Measurements from ENCODE around the gene RAB24.

Gene RAB24

GRCh38 chr5:177339107-177339638 lies 35.7 kb upstream of the RAB24 start:
- no peaks in the 10 kb centered on the region for H3K9me3 ChIP-seq (ENCODE audit: low read length)
- peaks cover 50% of the 10 kb centered on the region for H3K36me3 ChIP-seq (ENCODE audit: insufficient read depth, low read length)
- no peak overlapping the region for H3K4me3 ChIP-seq (ENCODE audit: low read depth in 1 of 2, low read length in 2 of 2)
- no peak overlapping the region for H3K9ac ChIP-seq (ENCODE audit: low read length)
- no peak overlapping the region for H3K27ac ChIP-seq (ENCODE audit: low read depth, low read length)
- H3K27me3 ChIP-seq (ENCODE audit: control insufficient read depth in 1 of 2, insufficient read depth in 2 of 2, low read length in 2 of 2) = no peaks in the 10 kb centered on the region
- no peaks in the 10 kb centered on the region for H3K4me1 ChIP-seq (ENCODE audit: insufficient read depth, low read length)

- no peaks in the 10 kb centered on the region for H3K27me3 ChIP-seq (ENCODE audit: control insufficient read depth in 1 of 2, insufficient read depth in 2 of 2, low read length in 2 of 2)
- H3K4me3 ChIP-seq (ENCODE audit: low read depth in 1 of 2, low read length in 2 of 2) = no peak overlapping the region
- peaks cover 57% of the 10 kb centered on the region for H3K36me3 ChIP-seq (ENCODE audit: insufficient read depth, low read length)
- H3K9me3 ChIP-seq (ENCODE audit: low read length) = no peaks in the 10 kb centered on the region
- H3K4me1 ChIP-seq (ENCODE audit: insufficient read depth, low read length) = no peaks in the 10 kb centered on the region
- no peak overlapping the region for H3K27ac ChIP-seq (ENCODE audit: low read depth, low read length)
- H3K9ac ChIP-seq (ENCODE audit: low read length) = no peak overlapping the region
Measured at GRCh38 chr5:177338251-177339106, 35.0 kb upstream of the RAB24 start.

GRCh38 chr5:177336603-177337494 lies 33.3 kb upstream of the RAB24 start:
- Histone ChIP-seq H3K27ac (ENCODE audit: low read depth, low read length) (no peak overlapping the region), H3K9me3 (ENCODE audit: low read length) (no peaks in the 10 kb centered on the region), H3K4me1 (ENCODE audit: insufficient read depth, low read length) (no peaks in the 10 kb centered on the region), H3K9ac (ENCODE audit: low read length) (no peak overlapping the region), H3K36me3 (ENCODE audit: insufficient read depth, low read length) (peaks cover 63% of the 10 kb centered on the region), H3K4me3 (ENCODE audit: low read depth in 1 of 2, low read length in 2 of 2) (no peak overlapping the region), H3K27me3 (ENCODE audit: control insufficient read depth in 1 of 2, insufficient read depth in 2 of 2, low read length in 2 of 2) (no peaks in the 10 kb centered on the region)

GRCh38 chr5:177336112-177336511 lies 32.6 kb upstream of the RAB24 start:
- Histone ChIP-seq H3K36me3 (ENCODE audit: insufficient read depth, low read length) (peaks cover 56% of the 10 kb centered on the region), H3K27ac (ENCODE audit: low read depth, low read length) (no peak overlapping the region), H3K4me1 (ENCODE audit: insufficient read depth, low read length) (no peaks in the 10 kb centered on the region), H3K9me3 (ENCODE audit: low read length) (no peaks in the 10 kb centered on the region), H3K27me3 (ENCODE audit: control insufficient read depth in 1 of 2, insufficient read depth in 2 of 2, low read length in 2 of 2) (no peaks in the 10 kb centered on the region), H3K4me3 (ENCODE audit: low read depth in 1 of 2, low read length in 2 of 2) (no peak overlapping the region), H3K9ac (ENCODE audit: low read length) (no peak overlapping the region)

GRCh38 chr5:177335701-177336065 lies 32.2 kb upstream of the RAB24 start:
- Histone ChIP-seq H3K9me3 (ENCODE audit: low read length) (no peaks in the 10 kb centered on the region), H3K4me1 (ENCODE audit: insufficient read depth, low read length) (no peaks in the 10 kb centered on the region), H3K9ac (ENCODE audit: low read length) (no peak overlapping the region), H3K27me3 (ENCODE audit: control insufficient read depth in 1 of 2, insufficient read depth in 2 of 2, low read length in 2 of 2) (no peaks in the 10 kb centered on the region), H3K36me3 (ENCODE audit: insufficient read depth, low read length) (peaks cover 56% of the 10 kb centered on the region), H3K4me3 (ENCODE audit: low read depth in 1 of 2, low read length in 2 of 2) (no peak overlapping the region), H3K27ac (ENCODE audit: low read depth, low read length) (no peak overlapping the region)

- H3K4me3 ChIP-seq (ENCODE audit: low read depth in 1 of 2, low read length in 2 of 2) = no peak overlapping the region
- H3K9ac ChIP-seq (ENCODE audit: low read length) = no peak overlapping the region
- H3K36me3 ChIP-seq (ENCODE audit: insufficient read depth, low read length) = peaks cover 59% of the 10 kb centered on the region
- no peak overlapping the region for H3K27ac ChIP-seq (ENCODE audit: low read depth, low read length)
- no peaks in the 10 kb centered on the region for H3K27me3 ChIP-seq (ENCODE audit: control insufficient read depth in 1 of 2, insufficient read depth in 2 of 2, low read length in 2 of 2)
- H3K4me1 ChIP-seq (ENCODE audit: insufficient read depth, low read length) = no peaks in the 10 kb centered on the region
- no peaks in the 10 kb centered on the region for H3K9me3 ChIP-seq (ENCODE audit: low read length)
Measured at GRCh38 chr5:177334781-177335700, 31.5 kb upstream of the RAB24 start.

- Histone ChIP-seq H3K9ac (ENCODE audit: low read length) (no peak overlapping the region), H3K4me3 (ENCODE audit: low read depth in 1 of 2, low read length in 2 of 2) (no peak overlapping the region), H3K4me1 (ENCODE audit: insufficient read depth, low read length) (no peaks in the 10 kb centered on the region), H3K27me3 (ENCODE audit: control insufficient read depth in 1 of 2, insufficient read depth in 2 of 2, low read length in 2 of 2) (no peaks in the 10 kb centered on the region), H3K27ac (ENCODE audit: low read depth, low read length) (no peak overlapping the region), H3K36me3 (ENCODE audit: insufficient read depth, low read length) (peaks cover 60% of the 10 kb centered on the region), H3K9me3 (ENCODE audit: low read length) (no peaks in the 10 kb centered on the region)
Measured at GRCh38 chr5:177334155-177334551, 30.6 kb upstream of the RAB24 start.

- Histone ChIP-seq H3K9ac (ENCODE audit: low read length) (no peak overlapping the region), H3K27ac (ENCODE audit: low read depth, low read length) (no peak overlapping the region), H3K9me3 (ENCODE audit: low read length) (no peaks in the 10 kb centered on the region), H3K27me3 (ENCODE audit: control insufficient read depth in 1 of 2, insufficient read depth in 2 of 2, low read length in 2 of 2) (no peaks in the 10 kb centered on the region), H3K4me1 (ENCODE audit: insufficient read depth, low read length) (no peaks in the 10 kb centered on the region), H3K36me3 (ENCODE audit: insufficient read depth, low read length) (peaks cover 60% of the 10 kb centered on the region), H3K4me3 (ENCODE audit: low read depth in 1 of 2, low read length in 2 of 2) (no peak overlapping the region)
Measured at GRCh38 chr5:177333420-177334154, 30.1 kb upstream of the RAB24 start.

- Histone ChIP-seq H3K9me3 (ENCODE audit: low read length) (no peaks in the 10 kb centered on the region), H3K4me3 (ENCODE audit: low read depth in 1 of 2, low read length in 2 of 2) (no peak overlapping the region), H3K36me3 (ENCODE audit: insufficient read depth, low read length) (peaks cover 56% of the 10 kb centered on the region), H3K4me1 (ENCODE audit: insufficient read depth, low read length) (no peaks in the 10 kb centered on the region), H3K9ac (ENCODE audit: low read length) (no peak overlapping the region), H3K27ac (ENCODE audit: low read depth, low read length) (no peak overlapping the region), H3K27me3 (ENCODE audit: control insufficient read depth in 1 of 2, insufficient read depth in 2 of 2, low read length in 2 of 2) (no peaks in the 10 kb centered on the region)
Measured at GRCh38 chr5:177332896-177333260, 29.4 kb upstream of the RAB24 start.

GRCh38 chr5:177332031-177332895 lies 28.7 kb upstream of the RAB24 start:
- no peaks in the 10 kb centered on the region for H3K27me3 ChIP-seq (ENCODE audit: control insufficient read depth in 1 of 2, insufficient read depth in 2 of 2, low read length in 2 of 2)
- no peak overlapping the region for H3K9ac ChIP-seq (ENCODE audit: low read length)
- peaks cover 50% of the 10 kb centered on the region for H3K36me3 ChIP-seq (ENCODE audit: insufficient read depth, low read length)
- H3K4me1 ChIP-seq (ENCODE audit: insufficient read depth, low read length) = no peaks in the 10 kb centered on the region
- H3K4me3 ChIP-seq (ENCODE audit: low read depth in 1 of 2, low read length in 2 of 2) = no peak overlapping the region
- H3K9me3 ChIP-seq (ENCODE audit: low read length) = no peaks in the 10 kb centered on the region
- no peak overlapping the region for H3K27ac ChIP-seq (ENCODE audit: low read depth, low read length)

Measured in muscle layer of colon (tissue), 2 donors.